Osteoblast (primary cell): ENCODE measurements around the gene PARVA. TPM values are rescaled to one million over a fixed set of nuclear protein-coding genes. Genes with fewer than 3 reads are reported as not detected.

Experiments used
- DNase-seq: peaks from one replicate; pipeline ENCODE4 v3.0.0; 2011; ENCODE audit warnings: low spot score, mixed read lengths; ENCODE audit not compliant: insufficient read length; ENCODE audit errors: missing footprints
- H2AFZ ChIP-seq: 2 replicates; pipeline ENCODE4 v1.6.0; 2011; ENCODE audit warnings: mild to moderate bottlenecking, low read length
- H3K27ac ChIP-seq: 2 replicates; pipeline ENCODE4 v1.5.1; 2011; ENCODE audit warnings: mild to moderate bottlenecking, low read depth, low read length, moderate library complexity
- H3K27me3 ChIP-seq: 2 replicates; pipeline ENCODE4 v1.6.0; 2012; ENCODE audit warnings: mild to moderate bottlenecking, control low read depth, inconsistent platforms, low read length, moderate library complexity; ENCODE audit not compliant: insufficient read depth
- H3K36me3 ChIP-seq: 2 replicates; pipeline ENCODE4 v1.5.1; 2011; ENCODE audit warnings: mild to moderate bottlenecking, low read length, control low read depth, moderate library complexity; ENCODE audit not compliant: insufficient read depth
- H3K4me1 ChIP-seq: 2 replicates; pipeline ENCODE4 v1.5.1; 2011; ENCODE audit warnings: mild to moderate bottlenecking, low read length, control low read depth, moderate library complexity; ENCODE audit not compliant: insufficient read depth
- H3K4me2 ChIP-seq: 2 replicates; pipeline ENCODE4 v1.6.0; 2011; ENCODE audit warnings: mild to moderate bottlenecking, low read length; ENCODE audit not compliant: insufficient read depth
- H3K4me3 ChIP-seq: fragments of 200-600 bp; sonication (generic); 3 replicates; pipeline ENCODE4 v1.5.1; 2012; ENCODE audit warnings: mild to moderate bottlenecking, low read length, inconsistent platforms; ENCODE audit not compliant: insufficient read depth
- H3K79me2 ChIP-seq: 2 replicates; pipeline ENCODE4 v1.6.0; 2012; ENCODE audit warnings: mild to moderate bottlenecking, low read length, control low read depth, inconsistent platforms; ENCODE audit not compliant: insufficient read depth
- H3K9me3 ChIP-seq: 2 replicates; pipeline ENCODE4 v1.5.1; 2011; ENCODE audit warnings: low read depth, low read length, control low read depth
- H4K20me1 ChIP-seq: 2 replicates; pipeline ENCODE4 v1.6.0; 2012; ENCODE audit warnings: mild to moderate bottlenecking, low read length, control low read depth; ENCODE audit not compliant: insufficient read depth
- CTCF ChIP-seq: IDR thresholded peaks from 2 replicates; pipeline ENCODE4 v1.5.1; 2011; ENCODE audit warnings: mild to moderate bottlenecking, low read depth, low read length, moderate library complexity; ENCODE audit errors: extremely low read depth
- total RNA-seq: library from RNA; depleted of rRNA; stranded (reverse); fragments of >200 nt; gene quantifications from 2 replicates; pipeline ENCODE4 v1.2.3, GENCODE V29; 2012

The PARVA gene
- total RNA-seq, 1 donor = 74.9 TPM

DNA sequence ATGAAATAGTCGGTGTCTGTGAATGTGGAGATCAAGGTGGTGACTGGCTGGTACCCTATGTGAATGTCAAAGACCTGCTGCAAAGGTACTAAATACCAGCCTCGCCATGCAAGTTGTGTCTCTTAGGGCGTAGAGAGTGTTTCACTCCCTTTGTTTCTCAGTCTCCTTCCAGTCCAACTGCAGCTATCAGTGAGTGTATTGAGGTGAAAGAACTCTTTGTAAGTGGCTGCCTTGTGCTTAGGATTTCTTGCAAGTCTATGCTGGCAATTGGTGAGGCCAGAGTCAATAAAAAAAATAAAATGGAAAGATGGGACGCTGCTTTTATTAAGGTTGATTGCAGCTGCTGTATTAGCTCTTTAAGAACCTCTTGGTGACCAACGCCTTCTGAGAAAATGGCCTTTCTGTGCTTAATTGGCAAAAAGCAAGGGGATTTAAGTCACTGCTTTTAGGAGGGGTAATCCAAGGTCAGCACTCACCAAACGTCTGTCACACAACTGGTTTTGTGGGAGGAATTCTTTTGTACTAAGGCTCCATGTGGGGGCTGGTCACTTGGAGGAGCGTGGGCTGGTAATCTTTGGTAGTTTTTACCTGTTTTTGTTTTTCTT lies 95.1 kb downstream of the PARVA start:
- peaks cover 36% of the 10 kb centered on the region for H3K36me3 ChIP-seq
- H3K4me1 ChIP-seq = peaks cover 9% of the 10 kb centered on the region

DNA sequence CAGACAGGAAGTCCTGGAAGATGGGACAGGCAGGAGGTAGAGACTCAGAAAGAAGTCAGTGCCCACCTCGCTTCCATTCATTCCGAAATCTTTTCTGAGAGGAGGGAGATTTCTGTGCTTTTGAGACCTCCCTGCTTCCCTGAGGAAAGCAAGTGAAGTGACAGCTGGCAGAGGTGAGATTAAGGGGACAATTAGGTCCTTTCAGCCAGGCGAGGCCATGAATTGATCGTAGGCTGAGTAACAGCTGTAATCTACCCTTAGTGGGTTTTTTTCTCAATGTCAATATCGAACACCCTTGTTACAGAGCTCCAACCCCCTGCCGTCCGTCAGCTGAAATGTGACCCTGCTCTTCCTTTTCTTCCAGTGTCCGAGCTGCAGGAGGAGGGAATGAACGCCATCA lies 96.0 kb downstream of the PARVA start:
- Histone ChIP-seq H3K27ac (no peak overlapping the region), H3K4me2 (no peak overlapping the region), H3K4me1 (peaks cover 9% of the 10 kb centered on the region), H3K27me3 (no peaks in the 10 kb centered on the region), H2AFZ (no peak overlapping the region), H3K79me2 (peaks cover 65% of the 10 kb centered on the region), H3K4me3 (no peak overlapping the region), H3K9me3 (no peaks in the 10 kb centered on the region), H4K20me1 (peaks cover 40% of the 10 kb centered on the region), H3K36me3 (peaks cover 45% of the 10 kb centered on the region)
- DNase-seq = no peak
- TF ChIP-seq CTCF = no peak

More for the DNA sequence above, 95.1 kb downstream of the PARVA start:
- no peak for DNase-seq
- Histone ChIP-seq H3K4me2 (no peak overlapping the region), H3K79me2 (peaks cover 74% of the 10 kb centered on the region), H3K9me3 (no peaks in the 10 kb centered on the region), H3K4me3 (no peak overlapping the region), H4K20me1 (peaks cover 48% of the 10 kb centered on the region), H2AFZ (no peak overlapping the region), H3K27me3 (no peaks in the 10 kb centered on the region), H3K27ac (no peak overlapping the region)
- no peak for TF ChIP-seq CTCF

DNA sequence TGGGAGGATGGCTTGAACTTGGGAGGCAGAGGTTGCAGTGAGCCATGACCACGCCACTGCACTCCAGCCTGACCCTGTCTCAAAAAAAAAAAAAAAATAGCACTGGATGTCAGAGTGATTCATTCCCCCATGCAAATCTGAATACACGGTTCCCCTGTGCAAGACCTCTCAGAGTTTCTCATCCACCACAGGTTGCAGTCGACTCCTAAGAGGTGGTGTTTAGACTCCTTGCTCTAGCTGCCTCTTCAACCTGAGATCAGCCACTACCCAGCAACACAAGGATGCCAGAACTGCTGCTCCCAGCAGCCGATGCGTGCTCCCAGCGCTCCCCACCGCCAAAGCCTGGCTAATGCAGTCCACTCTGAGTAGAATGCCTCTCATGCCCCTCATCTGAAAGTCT lies 97.5 kb downstream of the PARVA start:
- H3K36me3 ChIP-seq = peaks cover 59% of the 10 kb centered on the region
- peaks cover 51% of the 10 kb centered on the region for H3K79me2 ChIP-seq
- no peaks in the 10 kb centered on the region for H3K27me3 ChIP-seq
- no peak for DNase-seq
- no peak overlapping the region for H3K27ac ChIP-seq
- TF ChIP-seq CTCF = no peak
- no peak overlapping the region for H3K4me2 ChIP-seq
- no peaks in the 10 kb centered on the region for H3K9me3 ChIP-seq
- peaks cover 27% of the 10 kb centered on the region for H4K20me1 ChIP-seq
- no peak overlapping the region for H3K4me3 ChIP-seq
- peaks cover 5% of the 10 kb centered on the region for H3K4me1 ChIP-seq
- no peak overlapping the region for H2AFZ ChIP-seq

DNA sequence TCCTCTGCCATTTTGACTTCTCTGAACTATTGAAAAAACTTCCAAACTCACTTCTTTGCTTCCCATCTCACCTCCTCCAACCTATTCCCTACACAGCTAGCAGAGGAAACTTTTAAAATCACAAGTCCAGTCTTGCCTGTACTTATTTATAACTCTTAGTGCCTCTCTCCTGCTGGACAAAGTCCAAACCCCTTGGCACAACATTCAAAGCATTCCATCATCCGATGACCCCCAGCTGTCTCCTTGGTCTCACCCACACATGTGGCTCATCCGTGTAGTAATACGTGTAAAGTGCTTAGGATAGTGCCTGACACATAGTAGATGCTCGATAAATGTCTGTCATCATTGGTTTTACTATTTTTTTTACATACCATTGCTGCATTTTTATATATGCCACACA lies 101.4 kb downstream of the PARVA start:
- H4K20me1 ChIP-seq = no peaks in the 10 kb centered on the region
- no peak overlapping the region for H2AFZ ChIP-seq
- TF ChIP-seq CTCF = no peak
- no peaks in the 10 kb centered on the region for H3K9me3 ChIP-seq
- H3K36me3 ChIP-seq = peaks cover 70% of the 10 kb centered on the region
- H3K4me2 ChIP-seq = no peak overlapping the region
- DNase-seq = no peak
- no peaks in the 10 kb centered on the region for H3K27me3 ChIP-seq
- peaks cover 12% of the 10 kb centered on the region for H3K79me2 ChIP-seq
- H3K27ac ChIP-seq = peak overlapping the region; percentile 20
- no peak overlapping the region for H3K4me3 ChIP-seq
- H3K4me1 ChIP-seq = peaks cover 4% of the 10 kb centered on the region
